GM21360 (cell line): ENCODE measurements around the gene MPLKIP.
"Not testable (repeated sequence)": the region's sequence is repeated elsewhere in the genome, so short reads cannot be mapped to it uniquely, and the experiment has no call there.

Source experiments
- ATAC-seq: cut with Tn5 transposase; IDR thresholded peaks from one replicate; pipeline ENCODE4 v1.9.1; 2021; ENCODE audit warnings: mild to moderate bottlenecking, moderate library complexity; ENCODE audit not compliant: unreplicated experiment

The MPLKIP gene

GRCh38 chr7:40134428-40135316 lies at the start of gene MPLKIP, which contains the start of gene SUGCT:
MPLKIP (minus strand) TSS chr7:40134622; CDS start chr7:40134567, 55 bp downstream.
SUGCT (plus strand) TSS chr7:40135005.
- ATAC-seq = peak; percentile 94

- no peak for ATAC-seq
Observed at GRCh38 chr7:40182452-40182851, 48.0 kb upstream of the MPLKIP start.

DNA sequence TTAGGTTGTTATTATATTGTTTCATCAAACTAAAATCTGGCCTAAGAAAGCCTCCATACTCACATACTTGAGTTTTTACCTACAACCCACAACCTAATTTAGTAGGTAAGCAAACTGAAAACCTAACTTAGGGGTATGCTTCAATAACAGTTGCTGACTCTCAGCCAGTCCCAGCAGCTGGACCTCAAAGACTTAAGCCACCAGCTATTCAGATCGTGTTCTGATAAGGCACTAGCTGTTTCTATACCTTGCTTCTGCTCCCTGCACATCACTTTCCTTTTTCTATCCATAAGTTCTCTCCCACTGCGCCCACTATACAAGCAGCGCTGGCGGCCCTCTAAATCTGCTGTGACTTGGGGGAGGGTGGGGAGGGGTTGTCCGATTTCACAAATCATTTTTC lies 42.6 kb upstream of the MPLKIP start:
- no peak for ATAC-seq

GRCh38 chr7:40175725-40176510 lies 41.5 kb upstream of the MPLKIP start:
- no peak for ATAC-seq

- not testable (repeated sequence) for ATAC-seq
Observed at GRCh38 chr7:40175256-40175655, 40.8 kb upstream of the MPLKIP start.

- ATAC-seq = not testable (repeated sequence)
Observed at GRCh38 chr7:40173121-40173520, 38.7 kb upstream of the MPLKIP start.

- ATAC-seq = not testable (repeated sequence)
Observed at GRCh38 chr7:40168266-40168665, 33.8 kb upstream of the MPLKIP start.

DNA sequence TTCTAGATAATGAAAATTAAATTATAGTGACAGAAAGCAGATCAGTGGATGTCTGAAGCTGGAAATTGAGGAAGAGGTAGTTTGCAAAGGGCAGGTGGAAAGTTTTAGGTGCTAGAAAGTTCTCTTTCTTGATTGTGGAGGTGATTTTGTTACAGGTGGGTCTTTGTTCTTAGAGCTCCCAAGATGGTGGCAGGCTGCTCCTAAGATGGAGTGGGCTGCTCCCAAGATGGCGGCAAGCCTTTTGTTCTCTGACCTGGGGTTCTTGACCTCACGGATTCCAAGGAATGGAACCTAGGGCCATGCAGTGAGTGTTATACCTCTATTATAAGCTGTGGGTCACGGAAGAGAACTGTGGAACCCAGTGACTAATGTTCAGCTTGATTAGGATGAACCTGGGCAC lies 32.9 kb upstream of the MPLKIP start:
- ATAC-seq = no peak

DNA sequence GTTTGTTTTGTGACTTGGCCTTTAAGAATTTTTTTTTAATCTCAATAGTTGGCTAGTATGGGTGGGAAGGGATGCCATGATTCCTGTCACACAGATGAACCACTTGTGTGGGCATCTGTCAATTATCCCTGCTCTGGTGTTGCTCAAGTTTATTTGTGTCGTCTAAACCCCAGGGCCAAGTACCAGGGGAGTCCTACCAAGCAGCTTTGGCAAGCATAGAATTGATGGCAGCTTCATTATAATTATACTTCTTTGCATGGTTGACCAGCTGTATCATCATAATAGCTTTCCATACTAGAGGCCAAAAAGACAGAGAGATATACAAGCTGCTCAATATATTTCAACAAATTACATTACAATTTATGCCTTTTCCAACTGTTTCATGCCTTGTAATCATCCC lies 30.8 kb upstream of the MPLKIP start:
- ATAC-seq = no peak

DNA sequence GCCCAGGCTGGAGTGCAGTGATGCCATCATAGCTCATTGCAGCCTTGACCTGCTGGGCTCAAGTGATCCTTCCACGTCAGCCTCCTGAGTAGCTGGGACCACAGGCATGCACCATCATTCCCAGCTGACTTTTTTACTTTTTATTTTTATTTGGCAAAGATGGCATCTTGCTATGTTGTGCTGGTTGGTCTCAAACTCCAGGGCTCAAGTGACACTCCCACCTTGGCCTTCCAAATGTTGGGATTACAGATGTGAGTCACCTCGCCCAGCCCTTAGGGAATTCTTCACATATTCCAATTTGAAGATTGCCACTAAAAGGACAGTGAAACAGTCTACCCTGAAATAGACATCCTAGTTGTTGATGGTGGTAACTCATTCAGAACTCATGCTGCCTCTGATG lies 28.1 kb upstream of the MPLKIP start:
- no peak for ATAC-seq

DNA sequence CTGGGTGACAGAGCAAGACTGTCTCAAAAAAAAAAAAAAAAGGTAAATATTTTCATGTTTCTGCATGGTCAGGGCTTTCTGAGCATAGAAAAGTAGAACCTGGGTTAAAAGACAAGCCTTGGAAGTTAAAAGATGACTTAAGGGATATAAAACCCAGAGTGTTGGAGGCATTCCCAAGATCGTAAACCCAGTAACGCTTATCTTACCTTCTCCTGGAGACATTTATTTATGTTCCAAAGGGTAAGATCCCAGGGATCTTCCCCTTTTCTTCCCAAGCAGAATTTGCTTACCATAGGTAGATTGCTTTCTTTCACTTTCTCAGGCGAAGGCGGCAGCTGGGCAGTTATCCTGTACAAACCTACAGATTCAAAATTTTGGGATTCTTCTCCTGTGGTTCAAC lies 22.6 kb upstream of the MPLKIP start:
- ATAC-seq = no peak

DNA sequence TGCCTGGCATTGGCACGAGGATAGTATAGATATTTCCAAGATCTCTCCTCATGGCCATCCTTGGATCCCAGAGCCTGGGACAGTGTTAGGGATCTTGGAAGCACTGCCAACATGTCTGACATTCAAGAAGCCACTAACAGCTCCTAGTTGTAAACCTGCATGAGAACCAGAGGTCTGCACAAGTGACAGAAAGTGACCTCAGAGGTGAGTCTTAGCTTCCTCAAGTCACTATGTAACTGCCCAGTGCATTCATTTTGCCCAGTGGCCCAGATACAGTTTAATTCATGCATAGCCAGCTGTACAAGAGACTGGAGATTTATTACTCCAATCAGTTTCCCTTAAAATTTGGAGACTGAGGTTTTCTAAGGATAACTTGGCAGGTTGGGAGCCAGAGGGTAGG lies 17.1 kb upstream of the MPLKIP start:
- no peak for ATAC-seq

GRCh38 chr7:40148671-40149070 lies 14.2 kb upstream of the MPLKIP start:
- no peak for ATAC-seq

- not testable (repeated sequence) for ATAC-seq
Observed at GRCh38 chr7:40148247-40148580, 13.8 kb upstream of the MPLKIP start.

- no peak for ATAC-seq
Observed at GRCh38 chr7:40147371-40148246, 13.2 kb upstream of the MPLKIP start.

GRCh38 chr7:40145596-40146130 lies 11.2 kb upstream of the MPLKIP start:
- not testable (repeated sequence) for ATAC-seq

DNA sequence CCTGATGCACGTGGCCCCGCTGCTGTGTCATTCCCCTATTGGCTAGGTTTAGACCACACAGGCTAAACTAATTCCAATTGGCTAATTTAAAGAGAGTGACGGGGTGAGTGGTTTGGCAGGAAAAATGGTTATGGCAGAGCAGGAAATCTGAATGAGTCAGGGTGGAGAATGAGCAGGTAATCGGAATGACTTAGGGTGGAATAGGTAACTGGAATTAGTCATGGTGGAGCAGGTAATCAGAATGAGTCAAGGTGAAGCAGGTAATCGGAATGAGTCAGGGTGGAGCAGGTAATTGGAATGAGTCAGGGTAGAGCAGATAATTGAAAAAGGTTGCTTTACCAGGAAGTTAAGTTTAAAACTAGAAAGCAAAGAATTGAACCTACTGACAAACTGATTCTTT lies 7.5 kb upstream of the MPLKIP start:
- not testable (repeated sequence) for ATAC-seq

DNA sequence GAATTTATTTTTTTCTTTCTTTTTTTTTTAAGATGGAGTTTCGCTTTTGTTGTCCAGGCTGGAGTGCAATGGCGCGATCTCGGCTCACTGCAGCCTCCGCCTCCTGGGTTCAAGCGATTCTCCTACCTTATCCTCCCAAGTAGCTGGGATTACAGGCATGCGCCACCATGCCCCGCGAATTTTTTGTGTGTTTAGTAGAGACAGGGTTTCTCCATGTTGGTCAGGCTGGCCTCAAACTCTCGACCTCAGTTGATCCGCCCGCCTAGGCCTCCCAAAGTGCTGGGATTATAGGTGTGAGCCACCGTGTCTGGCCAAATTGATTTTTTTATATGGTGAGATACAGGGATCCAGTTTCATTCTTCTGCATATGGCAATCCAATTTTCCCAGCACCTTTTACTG lies 5.5 kb upstream of the MPLKIP start:
- not testable (repeated sequence) for ATAC-seq

GRCh38 chr7:40138973-40139372 lies 4.6 kb upstream of the MPLKIP start:
- ATAC-seq = no peak

GRCh38 chr7:40137563-40137962 lies 3.1 kb upstream of the MPLKIP start:
- ATAC-seq = no peak

- peak; percentile 6 for ATAC-seq
Observed at GRCh38 chr7:40135317-40135610, 842 bp upstream of the MPLKIP start.
